Activated B cell treated with CpG ODN at 0.5 μM for 24 hours (primary cell): ENCODE measurements around the gene JARID2. TPM values are rescaled to one million over a fixed set of nuclear protein-coding genes. Genes with fewer than 3 reads are reported as not detected.
"Not testable (repeated sequence)": the region's sequence is repeated elsewhere in the genome, so short reads cannot be mapped to it uniquely, and the experiment has no call there.

Source experiments
- ATAC-seq: fragments of 200-7000 bp; cut with Tn5 transposase; one replicate; pipeline ENCODE4 v1.10.0; 2021; ENCODE audit warnings: low read depth, mild to moderate bottlenecking, moderate library complexity
- CTCF ChIA-PET: fragments of 350-600 bp; sonication (Branson Sonifier 250); formaldehyde crosslinking; loops from one replicate; lab custom pipeline; 2021; ENCODE audit warnings: antibody characterized with exemption; lab: Charles Lee
- POLR2A ChIA-PET: fragments of 350-600 bp; sonication (Branson Sonifier 250); formaldehyde crosslinking; loops from one replicate; lab custom pipeline; 2021; ENCODE audit warnings: antibody characterized with exemption; lab: Charles Lee
- DNase-seq: peaks from one replicate; pipeline ENCODE4 v3.0.0; 2022
- H3K27ac Mint-ChIP-seq: one replicate; pipeline ENCODE4 v1.8.0; 2020; ENCODE audit warnings: mixed read lengths
- H3K27me3 Mint-ChIP-seq: one replicate; pipeline ENCODE4 v1.8.0; 2021; ENCODE audit warnings: mixed read lengths
- H3K36me3 Mint-ChIP-seq: one replicate; pipeline ENCODE4 v1.8.0; 2021; ENCODE audit warnings: low read depth, mixed read lengths
- H3K4me1 Mint-ChIP-seq: one replicate; pipeline ENCODE4 v1.8.0; 2021; ENCODE audit warnings: mixed read lengths
- H3K4me3 Mint-ChIP-seq: one replicate; pipeline ENCODE4 v1.8.0; 2020; ENCODE audit warnings: mild to moderate bottlenecking, mixed read lengths
- H3K9me3 Mint-ChIP-seq: one replicate; pipeline ENCODE4 v1.8.0; 2020; ENCODE audit warnings: mixed read lengths
- intact Hi-C: fragments of 100-400 bp; cut with micrococcal nuclease; formaldehyde crosslinking; loops from one replicate; pipeline ENCODE4 v1.15.1; 2024
- total RNA-seq: library from RNA; stranded (reverse); gene quantifications from 2 replicates; pipeline ENCODE4 v1.2.3, GENCODE V29; 2022
- TF ChIP-seq, protein P1 (sequence below): fragments of 200-600 bp; IDR thresholded peaks from one replicate; pipeline ENCODE4 v1.8.0; 2022; ENCODE audit warnings: antibody characterized with exemption, mild to moderate bottlenecking

JARID2 gene
- total RNA-seq, 1 donor from 2014 or later = 28.5 TPM

DNA sequence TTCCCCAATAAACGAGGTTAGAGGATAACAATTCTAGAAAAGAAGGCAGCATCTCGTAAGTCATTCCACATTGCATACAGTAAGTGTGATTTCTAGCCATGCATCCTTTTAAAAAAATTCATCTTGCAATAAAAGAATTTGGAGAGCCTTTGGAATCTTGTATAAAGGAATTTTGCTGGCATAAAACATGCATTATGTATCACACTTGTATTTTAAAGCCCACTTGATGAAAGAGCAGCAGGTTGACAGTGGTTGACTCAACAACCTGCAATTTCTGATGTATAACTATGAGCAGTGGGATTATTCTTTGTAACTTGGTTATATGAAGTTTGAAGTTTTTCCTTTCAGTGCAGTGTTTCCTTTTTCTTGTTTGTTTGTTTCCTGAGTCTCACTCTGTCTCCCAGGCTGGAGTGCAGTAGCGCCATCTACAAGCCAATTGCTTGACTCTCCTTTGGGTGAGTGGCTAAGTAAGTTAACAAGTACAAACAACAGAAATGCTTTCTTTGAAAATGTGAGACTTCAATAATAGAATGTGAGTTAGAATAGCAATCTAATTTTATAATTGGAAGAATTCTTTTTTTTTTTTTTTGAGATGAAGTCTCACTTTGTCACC lies 39.9 kb downstream of the JARID2 start:
- DNase-seq = no peak
- peaks cover 5% of the 10 kb centered on the region for H3K36me3 Mint-ChIP-seq
- H3K27me3 Mint-ChIP-seq = no peaks in the 10 kb centered on the region
- no peak overlapping the region for H3K4me3 Mint-ChIP-seq
- CTCF ChIA-PET = no interaction called here
- H3K27ac Mint-ChIP-seq = no peak overlapping the region
- ATAC-seq = no peak
- POLR2A ChIA-PET = interaction anchor here (0.7 to 0.9 kb wide), 2 partner anchors 26 to 37 kb away, joined by 8 to 9 read pairs; no protein-coding TSS in a partner anchor
- TF ChIP-seq, protein P1, sequence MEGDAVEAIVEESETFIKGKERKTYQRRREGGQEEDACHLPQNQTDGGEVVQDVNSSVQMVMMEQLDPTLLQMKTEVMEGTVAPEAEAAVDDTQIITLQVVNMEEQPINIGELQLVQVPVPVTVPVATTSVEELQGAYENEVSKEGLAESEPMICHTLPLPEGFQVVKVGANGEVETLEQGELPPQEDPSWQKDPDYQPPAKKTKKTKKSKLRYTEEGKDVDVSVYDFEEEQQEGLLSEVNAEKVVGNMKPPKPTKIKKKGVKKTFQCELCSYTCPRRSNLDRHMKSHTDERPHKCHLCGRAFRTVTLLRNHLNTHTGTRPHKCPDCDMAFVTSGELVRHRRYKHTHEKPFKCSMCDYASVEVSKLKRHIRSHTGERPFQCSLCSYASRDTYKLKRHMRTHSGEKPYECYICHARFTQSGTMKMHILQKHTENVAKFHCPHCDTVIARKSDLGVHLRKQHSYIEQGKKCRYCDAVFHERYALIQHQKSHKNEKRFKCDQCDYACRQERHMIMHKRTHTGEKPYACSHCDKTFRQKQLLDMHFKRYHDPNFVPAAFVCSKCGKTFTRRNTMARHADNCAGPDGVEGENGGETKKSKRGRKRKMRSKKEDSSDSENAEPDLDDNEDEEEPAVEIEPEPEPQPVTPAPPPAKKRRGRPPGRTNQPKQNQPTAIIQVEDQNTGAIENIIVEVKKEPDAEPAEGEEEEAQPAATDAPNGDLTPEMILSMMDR = no peak
- intact Hi-C loops = loop anchor here (2.0 kb wide), 3 partner anchors 19 to 39 kb away; no protein-coding TSS in a partner anchor
- H3K9me3 Mint-ChIP-seq = no peaks in the 10 kb centered on the region
- peaks cover 69% of the 10 kb centered on the region for H3K4me1 Mint-ChIP-seq

DNA sequence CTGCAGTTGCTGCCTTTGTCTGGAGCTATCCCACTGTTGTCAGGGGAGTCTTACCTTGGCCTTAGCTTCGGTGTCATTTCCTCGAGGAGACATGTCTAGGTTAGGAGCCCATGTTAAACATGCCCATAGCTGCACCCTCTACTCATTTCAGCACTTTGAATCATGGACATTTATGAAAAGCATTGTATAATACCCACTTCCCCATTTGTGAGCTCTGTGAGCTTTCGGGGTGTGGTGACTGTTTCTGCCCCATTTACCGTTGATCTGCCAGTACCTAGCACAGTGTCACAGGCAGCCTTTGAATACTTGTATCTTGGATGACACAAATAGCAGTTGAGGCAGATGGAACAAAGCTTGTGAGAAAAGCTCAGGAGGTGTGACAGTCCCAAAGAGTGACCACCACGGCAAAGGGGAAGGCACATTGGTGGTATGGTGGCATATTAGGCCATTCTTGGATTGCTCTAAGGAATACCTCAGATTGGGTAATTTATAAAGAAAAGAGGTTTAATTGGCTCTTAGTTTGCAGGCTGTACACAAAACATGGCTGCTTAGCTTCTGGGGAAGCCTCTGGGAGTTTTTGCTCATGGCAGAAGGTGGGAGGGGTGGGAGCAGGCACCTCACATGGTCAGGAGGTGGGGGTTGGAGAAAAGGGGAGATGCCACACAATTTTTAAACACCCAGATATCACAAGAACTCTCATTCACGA lies 42.0 kb downstream of the JARID2 start:
- Mint-ChIP-seq H3K27ac (peak overlapping the region; percentile 91), H3K9me3 (no peaks in the 10 kb centered on the region), H3K27me3 (no peaks in the 10 kb centered on the region), H3K4me1 (peaks cover 61% of the 10 kb centered on the region), H3K4me3 (peak overlapping the region; percentile 72), H3K36me3 (peaks cover 16% of the 10 kb centered on the region)
- peak; percentile 19 for DNase-seq
- intact Hi-C loops = loop anchor here (1.0 to 2.0 kb wide), 4 partner anchors 11 to 37 kb away; no protein-coding TSS in a partner anchor
- CTCF ChIA-PET = interaction anchor here (0.5 to 1.0 kb wide), 3 partner anchors 10 to 153 kb away, joined by 3 read pairs; no protein-coding TSS in a partner anchor
- ATAC-seq = peak; percentile 99
- TF ChIP-seq, protein P1 = no peak
- POLR2A ChIA-PET = interaction anchor here (0.6 to 2.3 kb wide), 13 partner anchors 10 to 105 kb away, joined by 3 to 12 read pairs (median 4); no protein-coding TSS in a partner anchor

DNA sequence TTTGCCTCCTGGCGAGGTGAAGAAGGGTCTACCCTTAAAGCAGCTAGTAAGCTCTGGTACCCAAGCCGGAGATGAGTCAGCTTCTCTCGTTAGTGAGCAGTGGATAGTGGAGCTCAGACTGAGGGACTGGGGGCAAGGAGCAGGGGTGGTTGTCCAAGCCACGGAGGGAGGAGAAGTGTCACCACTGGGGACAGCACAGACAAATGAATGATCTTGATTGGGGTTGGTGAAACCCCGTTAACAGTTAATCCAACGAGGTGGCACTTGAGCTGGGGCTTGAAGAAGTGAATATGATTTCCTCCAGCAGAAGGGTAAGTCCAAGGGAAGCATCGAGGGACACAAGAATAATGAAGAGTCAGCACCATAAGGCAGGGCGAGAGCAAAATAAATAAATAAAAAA lies 43.0 kb downstream of the JARID2 start:
- H3K4me1 Mint-ChIP-seq = peaks cover 70% of the 10 kb centered on the region
- H3K4me3 Mint-ChIP-seq = peak overlapping the region; percentile 46
- ChIA-PET POLR2A (interaction anchor here (1.5 to 2.3 kb wide), 4 partner anchors 11 to 34 kb away, joined by 6 to 12 read pairs (median 10); no protein-coding TSS in a partner anchor), CTCF (interaction anchor here (1.4 kb wide), 1 partner anchor 16 kb away, joined by 4 read pairs; no protein-coding TSS in a partner anchor)
- H3K36me3 Mint-ChIP-seq = peaks cover 21% of the 10 kb centered on the region
- intact Hi-C loops = no loop called here
- DNase-seq = no peak
- no peaks in the 10 kb centered on the region for H3K27me3 Mint-ChIP-seq
- peak overlapping the region; percentile 91 for H3K27ac Mint-ChIP-seq
- ATAC-seq = no peak
- TF ChIP-seq, protein P1 = no peak
- no peaks in the 10 kb centered on the region for H3K9me3 Mint-ChIP-seq

DNA sequence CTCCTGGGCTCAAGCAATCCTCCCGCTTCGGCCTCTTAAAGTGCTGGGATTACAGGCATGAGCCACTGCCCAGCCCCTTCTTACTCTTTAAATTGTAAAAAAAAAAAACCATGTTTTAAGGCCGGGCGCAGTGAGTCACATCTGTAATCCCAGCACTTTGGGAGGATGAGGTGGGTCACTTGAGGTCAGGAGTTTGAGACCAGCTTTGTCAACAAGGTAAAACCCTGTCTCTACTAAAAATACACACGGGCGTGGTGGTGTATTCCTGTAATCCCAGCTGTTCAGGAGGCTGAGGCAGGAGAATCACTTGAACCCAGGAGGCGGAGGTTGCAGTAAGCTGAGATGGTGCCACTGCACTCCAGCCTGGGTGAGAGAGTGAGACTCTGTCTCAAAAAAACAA lies 43.6 kb downstream of the JARID2 start:
- H3K27ac Mint-ChIP-seq, H3K27me3 Mint-ChIP-seq, H3K9me3 Mint-ChIP-seq, ATAC-seq, DNase-seq, intact Hi-C loops, H3K4me3 Mint-ChIP-seq: not testable (repeated sequence)
- H3K36me3 Mint-ChIP-seq = peaks cover 23% of the 10 kb centered on the region
- ChIA-PET POLR2A (interaction anchor here (0.6 to 2.3 kb wide), 2 partner anchors 10 to 229 kb away, joined by 3 to 12 read pairs; no protein-coding TSS in a partner anchor), CTCF (interaction anchor here (1.4 kb wide), 1 partner anchor 16 kb away, joined by 4 read pairs; no protein-coding TSS in a partner anchor)
- H3K4me1 Mint-ChIP-seq = peaks cover 70% of the 10 kb centered on the region

DNA sequence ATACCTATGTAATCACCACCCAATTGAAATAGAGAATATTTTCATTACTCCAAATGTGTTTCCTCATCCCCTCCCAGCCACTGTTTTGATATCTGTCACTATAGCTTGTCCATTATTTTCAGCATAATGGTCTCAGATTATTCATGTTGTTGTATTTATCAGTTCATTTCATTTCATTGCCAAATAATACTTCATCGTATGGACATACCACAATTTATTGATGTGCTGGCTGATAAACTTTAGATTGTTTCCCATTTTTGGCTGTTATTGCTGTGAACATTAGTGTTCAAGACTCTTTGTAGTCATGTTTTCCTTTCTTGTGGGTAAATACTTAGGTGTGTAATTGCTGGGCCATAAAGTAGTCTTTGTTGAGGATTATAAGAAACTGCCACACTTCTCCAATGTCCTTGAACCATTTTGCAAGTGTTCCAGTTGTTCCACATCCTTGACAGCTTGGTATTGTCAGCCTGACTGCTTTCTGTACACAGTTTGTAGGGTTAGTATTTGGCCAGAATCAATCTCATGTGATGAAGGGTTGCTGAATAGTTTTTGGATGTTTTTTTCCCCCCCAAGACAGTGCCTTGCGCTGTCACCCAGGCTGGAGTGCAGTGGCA lies 44.3 kb downstream of the JARID2 start:
- Mint-ChIP-seq H3K9me3 (no peaks in the 10 kb centered on the region), H3K4me3 (no peak overlapping the region), H3K36me3 (peaks cover 26% of the 10 kb centered on the region), H3K27ac (no peak overlapping the region), H3K4me1 (peaks cover 70% of the 10 kb centered on the region), H3K27me3 (no peaks in the 10 kb centered on the region)
- intact Hi-C loops = no loop called here
- CTCF ChIA-PET = interaction anchor here (1.4 kb wide), 1 partner anchor 15 kb away, joined by 4 read pairs; no protein-coding TSS in a partner anchor
- DNase-seq (no peak), ATAC-seq (no peak)
- POLR2A ChIA-PET = interaction anchor here (0.6 kb wide), 1 partner anchor 230 kb away, joined by 3 read pairs; no protein-coding TSS in a partner anchor
- TF ChIP-seq, protein P1 = no peak
